ENCODE results near the gene ELOB.
"Not testable (repeated sequence)": the region's sequence is repeated elsewhere in the genome, so short reads cannot be mapped to it uniquely, and the experiment has no call there.

The ELOB gene

DNA sequence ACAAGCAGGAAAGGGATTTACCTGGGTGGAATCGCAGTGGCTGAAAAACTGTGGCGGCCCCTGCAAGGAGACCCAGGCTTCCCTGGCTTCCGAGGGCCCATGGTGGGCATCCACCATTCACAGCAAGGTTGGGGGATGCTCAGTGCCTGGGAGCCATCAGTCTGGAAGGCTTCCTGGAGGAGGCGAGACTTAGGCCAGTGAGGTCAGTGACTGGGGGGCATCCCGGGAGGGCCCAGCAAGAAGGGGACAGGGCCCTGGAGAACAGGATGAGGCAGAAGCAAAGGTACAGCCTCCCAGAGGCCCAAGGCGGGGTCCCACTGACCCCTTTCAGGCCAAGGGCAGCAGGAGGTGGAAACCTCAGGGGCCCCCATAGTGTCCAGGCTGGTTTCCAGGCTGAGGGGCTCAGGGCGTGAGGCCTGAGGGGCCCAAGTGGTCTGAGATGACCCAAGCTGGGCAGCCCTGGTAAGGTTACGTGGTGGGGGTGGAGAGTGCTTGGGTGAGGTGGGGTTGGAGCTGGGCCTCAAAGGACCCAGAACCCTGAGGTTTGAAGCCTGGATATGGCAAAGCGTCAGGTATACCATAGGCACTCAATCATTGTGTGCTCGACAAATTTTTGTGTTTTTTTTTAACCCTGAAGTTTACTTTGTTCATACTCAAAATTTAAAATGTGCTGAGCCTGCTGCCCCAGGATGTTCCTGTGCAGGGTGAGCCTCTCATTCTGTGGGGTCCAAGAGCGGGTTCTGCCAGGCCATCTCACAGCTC lies 40.4 kb downstream of the ELOB start:
- FAIRE-seq = no peak
- TF ChIP-seq POLR2AphosphoS5 (IDR thresholded peaks at IDR 0.05; ENCODE audit: low read depth, low read length) = no peak
- TF ChIP-seq TAF1 (IDR thresholded peaks at IDR 0.05; ENCODE audit: low read depth, low read length) = no peak
- TF ChIP-seq POLR2A (IDR thresholded peaks at IDR 0.05; ENCODE audit: low read depth, low read length) = no peak
- TF ChIP-seq SPI1 (IDR thresholded peaks at IDR 0.05; ENCODE audit: low read depth, low read length) = no peak
- no peak for TF ChIP-seq POU2F2 (IDR thresholded peaks at IDR 0.05; ENCODE audit: low read depth, low read length)
- no peak for TF ChIP-seq PAX5 (IDR thresholded peaks at IDR 0.05; ENCODE audit: insufficient read depth, low read length, severe bottlenecking)
- DNase-seq (ENCODE audit: insufficient read length, low spot score) = no peak

- no peak for FAIRE-seq
- DNase-seq (ENCODE audit: insufficient read length, low spot score) = no peak
- no peak for TF ChIP-seq PAX5 (IDR thresholded peaks at IDR 0.05; ENCODE audit: insufficient read depth, low read length, severe bottlenecking)
- no peak for TF ChIP-seq TAF1 (IDR thresholded peaks at IDR 0.05; ENCODE audit: low read depth, low read length)
- TF ChIP-seq POLR2AphosphoS5 (IDR thresholded peaks at IDR 0.05; ENCODE audit: low read depth, low read length) = no peak
- TF ChIP-seq POLR2A (IDR thresholded peaks at IDR 0.05; ENCODE audit: low read depth, low read length) = no peak
- TF ChIP-seq POU2F2 (IDR thresholded peaks at IDR 0.05; ENCODE audit: low read depth, low read length) = no peak
- TF ChIP-seq SPI1 (IDR thresholded peaks at IDR 0.05; ENCODE audit: low read depth, low read length) = no peak
Measured at GRCh38 chr16:2734844-2735515, 42.1 kb downstream of the ELOB start.

DNA sequence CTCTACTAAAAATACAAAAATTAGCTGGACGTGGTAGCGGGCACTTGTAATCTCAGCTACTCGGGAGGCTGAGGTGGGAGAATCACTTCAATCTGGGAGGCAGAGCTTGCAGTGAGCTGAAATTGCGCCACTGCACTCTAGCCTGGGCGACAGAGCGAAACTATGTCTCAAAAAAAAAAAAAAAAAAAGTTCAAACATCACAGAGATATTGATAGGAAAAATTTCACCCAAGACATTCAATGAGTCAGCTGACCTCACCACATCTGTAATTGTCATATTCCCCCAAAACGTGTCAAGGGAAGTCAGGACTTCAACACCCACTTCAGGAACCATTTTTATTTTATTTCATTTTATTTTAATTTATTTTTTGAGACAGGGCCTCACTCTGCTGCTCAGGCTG lies 49.0 kb downstream of the ELOB start:
- DNase-seq (ENCODE audit: insufficient read length, low spot score) = no peak
- no peak for FAIRE-seq
- no peak for TF ChIP-seq PAX5 (IDR thresholded peaks at IDR 0.05; ENCODE audit: insufficient read depth, low read length, severe bottlenecking)
- TF ChIP-seq POLR2A (IDR thresholded peaks at IDR 0.05; ENCODE audit: low read depth, low read length) = no peak
- TF ChIP-seq TAF1 (IDR thresholded peaks at IDR 0.05; ENCODE audit: low read depth, low read length) = no peak
- no peak for TF ChIP-seq POU2F2 (IDR thresholded peaks at IDR 0.05; ENCODE audit: low read depth, low read length)
- TF ChIP-seq SPI1 (IDR thresholded peaks at IDR 0.05; ENCODE audit: low read depth, low read length) = no peak
- TF ChIP-seq POLR2AphosphoS5 (IDR thresholded peaks at IDR 0.05; ENCODE audit: low read depth, low read length) = no peak

DNA sequence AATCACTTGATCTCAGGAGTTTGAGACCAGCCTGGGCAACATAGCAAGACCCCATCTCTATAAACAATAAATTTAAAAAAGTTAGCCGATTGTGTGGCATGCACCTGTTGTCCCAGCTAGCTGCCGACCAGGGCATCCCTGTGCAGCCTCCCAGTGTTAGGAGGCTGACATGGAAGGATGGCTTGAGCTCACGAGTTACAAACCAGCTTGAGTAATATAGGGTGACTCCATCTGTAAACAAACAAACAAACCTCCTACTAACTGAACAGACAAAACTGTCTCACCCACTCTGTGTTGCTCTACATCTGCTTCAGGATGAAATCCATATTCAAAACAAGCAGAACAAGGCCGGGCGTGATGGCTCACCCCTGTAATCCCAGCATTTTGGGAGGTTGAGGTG lies 50.2 kb downstream of the ELOB start:
- no peak for DNase-seq (ENCODE audit: insufficient read length, low spot score)
- FAIRE-seq = no peak
- no peak for TF ChIP-seq PAX5 (IDR thresholded peaks at IDR 0.05; ENCODE audit: insufficient read depth, low read length, severe bottlenecking)
- TF ChIP-seq TAF1 (IDR thresholded peaks at IDR 0.05; ENCODE audit: low read depth, low read length) = no peak
- TF ChIP-seq POLR2A (IDR thresholded peaks at IDR 0.05; ENCODE audit: low read depth, low read length) = no peak
- TF ChIP-seq POLR2AphosphoS5 (IDR thresholded peaks at IDR 0.05; ENCODE audit: low read depth, low read length) = no peak
- no peak for TF ChIP-seq POU2F2 (IDR thresholded peaks at IDR 0.05; ENCODE audit: low read depth, low read length)
- TF ChIP-seq SPI1 (IDR thresholded peaks at IDR 0.05; ENCODE audit: low read depth, low read length) = no peak

DNA sequence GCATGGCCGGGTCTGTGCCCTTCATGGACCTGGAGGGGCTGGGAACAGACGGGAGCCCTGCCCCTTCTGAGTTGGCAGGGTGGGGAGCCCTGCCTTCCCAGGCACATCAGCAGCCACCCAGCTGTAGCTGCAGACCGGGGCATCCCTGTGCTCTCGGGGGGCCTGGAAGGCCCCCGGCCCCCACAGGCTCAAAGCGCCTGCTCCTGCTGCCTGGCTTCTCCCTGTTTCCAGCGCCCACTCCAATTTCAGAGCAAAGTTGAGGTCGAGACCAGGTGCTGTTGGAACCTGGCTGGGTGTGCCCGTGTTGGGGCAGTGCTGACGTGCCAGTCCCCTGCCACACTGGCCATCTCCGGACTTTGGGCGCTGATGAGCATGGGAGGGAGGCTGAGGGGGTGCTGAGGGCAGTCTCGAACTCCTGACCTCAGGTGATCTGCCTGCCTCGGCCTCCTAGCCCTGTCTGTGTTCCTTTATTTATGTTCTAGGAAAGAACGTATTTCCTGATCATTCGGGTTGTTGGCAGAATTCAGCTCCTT lies 52.2 kb downstream of the ELOB start:
- FAIRE-seq = no peak
- no peak for DNase-seq (ENCODE audit: insufficient read length, low spot score)
- no peak for TF ChIP-seq PAX5 (IDR thresholded peaks at IDR 0.05; ENCODE audit: insufficient read depth, low read length, severe bottlenecking)
- TF ChIP-seq POLR2AphosphoS5 (IDR thresholded peaks at IDR 0.05; ENCODE audit: low read depth, low read length) = no peak
- no peak for TF ChIP-seq TAF1 (IDR thresholded peaks at IDR 0.05; ENCODE audit: low read depth, low read length)
- TF ChIP-seq POLR2A (IDR thresholded peaks at IDR 0.05; ENCODE audit: low read depth, low read length) = no peak
- no peak for TF ChIP-seq POU2F2 (IDR thresholded peaks at IDR 0.05; ENCODE audit: low read depth, low read length)
- no peak for TF ChIP-seq SPI1 (IDR thresholded peaks at IDR 0.05; ENCODE audit: low read depth, low read length)

DNA sequence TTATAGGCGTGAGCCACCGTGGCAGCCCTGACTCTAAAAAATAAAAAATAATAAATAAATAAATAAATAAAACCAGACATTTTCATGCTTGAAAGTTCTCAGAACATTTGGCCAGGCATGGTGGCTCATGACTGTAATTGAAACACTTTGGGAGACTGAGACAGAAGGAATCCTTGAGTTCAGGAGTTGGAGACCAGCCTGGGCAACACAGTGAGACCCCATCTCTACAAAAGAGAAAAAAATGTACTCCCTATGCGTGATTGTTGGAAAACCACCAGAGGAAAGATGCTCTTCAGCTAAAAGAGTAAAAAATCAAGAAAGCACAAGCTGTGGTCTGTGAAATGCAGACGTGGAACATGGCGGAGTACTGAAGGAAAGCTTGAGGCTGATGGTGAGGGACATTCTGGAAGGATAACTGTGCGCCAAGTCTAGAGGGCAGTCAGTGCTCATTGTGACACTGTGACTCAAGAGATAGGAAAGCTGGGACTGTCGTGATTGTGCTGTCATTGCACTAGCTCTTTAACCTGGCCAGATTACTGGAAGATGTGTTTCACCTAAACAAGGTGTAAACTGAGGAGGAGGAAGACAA lies 52.9 kb downstream of the ELOB start:
- TF ChIP-seq PAX5 (IDR thresholded peaks at IDR 0.05; ENCODE audit: insufficient read depth, low read length, severe bottlenecking) (no peak), SPI1 (IDR thresholded peaks at IDR 0.05; ENCODE audit: low read depth, low read length) (no peak), TAF1 (IDR thresholded peaks at IDR 0.05; ENCODE audit: low read depth, low read length) (no peak), POLR2AphosphoS5 (IDR thresholded peaks at IDR 0.05; ENCODE audit: low read depth, low read length) (no peak), POU2F2 (IDR thresholded peaks at IDR 0.05; ENCODE audit: low read depth, low read length) (no peak), POLR2A (IDR thresholded peaks at IDR 0.05; ENCODE audit: low read depth, low read length) (no peak)
- FAIRE-seq (no peak), DNase-seq (ENCODE audit: insufficient read length, low spot score) (no peak)

DNA sequence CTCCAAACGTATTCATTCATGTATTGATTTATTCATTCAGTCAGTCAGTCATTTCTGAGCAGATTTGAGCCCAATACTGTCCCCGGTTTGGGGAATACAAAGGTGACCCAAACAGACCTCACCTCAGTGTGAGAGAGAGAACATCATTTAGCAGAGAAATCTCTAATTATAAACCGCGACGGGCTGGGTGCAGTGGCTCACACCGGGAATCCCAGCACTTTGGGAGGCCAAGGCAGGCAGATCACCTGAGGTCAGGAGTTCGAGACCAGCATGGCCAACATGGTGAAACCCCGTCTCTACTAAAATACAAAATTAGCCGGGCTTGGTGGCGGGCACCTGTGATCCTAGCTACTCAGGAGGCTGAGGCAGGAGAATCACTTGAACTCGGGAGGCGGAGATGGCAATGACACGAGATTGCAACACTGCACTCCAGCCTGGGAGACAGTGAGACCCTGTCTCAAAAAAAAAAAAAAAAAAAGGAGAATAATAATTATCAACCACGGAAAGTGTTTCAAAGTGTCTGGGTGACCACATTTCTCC lies 55.4 kb downstream of the ELOB start:
- not testable (repeated sequence) for FAIRE-seq; DNase-seq (ENCODE audit: insufficient read length, low spot score)

Measured in GM12891 (cell line).